ENCODE measurements around the gene TBCEL. TPM values are rescaled to one million over a fixed set of nuclear protein-coding genes. Genes with fewer than 3 reads are reported as not detected.

The TBCEL gene
- total RNA-seq, 2 experiments from 2014 or later, result 11.8 to 13.1 TPM

- H3K4me3 Mint-ChIP-seq, result no peak overlapping the region
- H3K36me3 Mint-ChIP-seq (ENCODE audit: low read depth), result peaks cover 36% of the 10 kb centered on the region
- CTCF ChIA-PET, result no interaction called here
- no peak for DNase-seq
- no peaks in the 10 kb centered on the region for H3K27me3 Mint-ChIP-seq
- POLR2A ChIA-PET, result no interaction called here
- H3K9me3 Mint-ChIP-seq, result no peaks in the 10 kb centered on the region
- peaks cover 13% of the 10 kb centered on the region for H3K4me1 Mint-ChIP-seq
- H3K27ac Mint-ChIP-seq, result no peak overlapping the region
Observed at GRCh38 chr11:121057922-121058321, 34.0 kb downstream of the TBCEL start.

GRCh38 chr11:121058941-121059340, 35.0 kb downstream of the TBCEL start:
- CTCF ChIA-PET, result interaction anchor here (0.6 kb wide), 1 partner anchor 282 kb away, joined by 3 read pairs; no protein-coding TSS in a partner anchor

GRCh38 chr11:121059605-121060004, 35.7 kb downstream of the TBCEL start:
- Mint-ChIP-seq H3K27ac (no peak overlapping the region), H3K36me3 (ENCODE audit: low read depth) (peaks cover 31% of the 10 kb centered on the region), H3K4me3 (no peak overlapping the region), H3K27me3 (no peaks in the 10 kb centered on the region), H3K9me3 (no peaks in the 10 kb centered on the region), H3K4me1 (peaks cover 13% of the 10 kb centered on the region)
- CTCF ChIA-PET, result no interaction called here
- DNase-seq, result no peak
- POLR2A ChIA-PET, result no interaction called here

More at GRCh38 chr11:121058941-121059340, 35.0 kb downstream of the TBCEL start:
- Mint-ChIP-seq H3K27me3 (no peaks in the 10 kb centered on the region), H3K27ac (no peak overlapping the region), H3K9me3 (no peaks in the 10 kb centered on the region), H3K4me1 (peaks cover 13% of the 10 kb centered on the region), H3K4me3 (no peak overlapping the region), H3K36me3 (ENCODE audit: low read depth) (peaks cover 34% of the 10 kb centered on the region)
- POLR2A ChIA-PET, result no interaction called here
- DNase-seq, result no peak

GRCh38 chr11:121063728-121064127, 39.8 kb downstream of the TBCEL start:
- CTCF ChIA-PET, result interaction anchor here (1.2 kb wide), 1 partner anchor 131 kb away, joined by 3 read pairs; no protein-coding TSS in a partner anchor
- Mint-ChIP-seq H3K4me1 (peaks cover 8% of the 10 kb centered on the region), H3K27ac (no peak overlapping the region), H3K9me3 (no peaks in the 10 kb centered on the region), H3K36me3 (ENCODE audit: low read depth) (peaks cover 18% of the 10 kb centered on the region), H3K4me3 (no peak overlapping the region), H3K27me3 (no peaks in the 10 kb centered on the region)
- POLR2A ChIA-PET, result no interaction called here
- DNase-seq, result no peak

GRCh38 chr11:121066623-121067022, 42.7 kb downstream of the TBCEL start:
- H3K4me3 Mint-ChIP-seq, result no peak overlapping the region

GRCh38 chr11:121067026-121067425, 43.1 kb downstream of the TBCEL start:
- Mint-ChIP-seq H3K9me3 (peaks cover 4% of the 10 kb centered on the region), H3K27ac (no peak overlapping the region), H3K36me3 (ENCODE audit: low read depth) (peaks cover 29% of the 10 kb centered on the region), H3K4me3 (no peak overlapping the region), H3K27me3 (no peaks in the 10 kb centered on the region), H3K4me1 (no peaks in the 10 kb centered on the region)
- CTCF ChIA-PET, result interaction anchor here (0.6 kb wide), 1 partner anchor 989 kb away, joined by 3 read pairs; no protein-coding TSS in a partner anchor
- POLR2A ChIA-PET, result no interaction called here
- DNase-seq, result no peak

More at GRCh38 chr11:121066623-121067022, 42.7 kb downstream of the TBCEL start:
- Mint-ChIP-seq H3K27me3 (no peaks in the 10 kb centered on the region), H3K4me1 (no peaks in the 10 kb centered on the region), H3K36me3 (ENCODE audit: low read depth) (peaks cover 29% of the 10 kb centered on the region), H3K9me3 (peaks cover 4% of the 10 kb centered on the region), H3K27ac (no peak overlapping the region)
- ChIA-PET POLR2A (no interaction called here), CTCF (interaction anchor here (0.6 kb wide), 1 partner anchor 989 kb away, joined by 3 read pairs; no protein-coding TSS in a partner anchor)
- no peak for DNase-seq

- Mint-ChIP-seq H3K4me3 (no peak overlapping the region), H3K36me3 (ENCODE audit: low read depth) (peaks cover 29% of the 10 kb centered on the region), H3K27me3 (no peaks in the 10 kb centered on the region), H3K4me1 (no peaks in the 10 kb centered on the region), H3K9me3 (peaks cover 4% of the 10 kb centered on the region), H3K27ac (no peak overlapping the region)
- CTCF ChIA-PET, result no interaction called here
- DNase-seq, result no peak
- POLR2A ChIA-PET, result no interaction called here
Observed at GRCh38 chr11:121067453-121067852, 43.6 kb downstream of the TBCEL start.

- H3K9me3 Mint-ChIP-seq, result peaks cover 4% of the 10 kb centered on the region
- POLR2A ChIA-PET, result no interaction called here
- CTCF ChIA-PET, result no interaction called here
Observed at GRCh38 chr11:121067962-121068647, 44.2 kb downstream of the TBCEL start.

GRCh38 chr11:121068787-121069186, 44.9 kb downstream of the TBCEL start:
- Mint-ChIP-seq H3K36me3 (ENCODE audit: low read depth) (peaks cover 25% of the 10 kb centered on the region), H3K9me3 (peaks cover 4% of the 10 kb centered on the region), H3K27ac (no peak overlapping the region), H3K4me3 (no peak overlapping the region), H3K27me3 (no peaks in the 10 kb centered on the region), H3K4me1 (no peaks in the 10 kb centered on the region)
- DNase-seq, result no peak
- CTCF ChIA-PET, result no interaction called here
- POLR2A ChIA-PET, result no interaction called here

More at GRCh38 chr11:121067962-121068647, 44.2 kb downstream of the TBCEL start:
- Mint-ChIP-seq H3K27me3 (no peaks in the 10 kb centered on the region), H3K4me3 (no peak overlapping the region), H3K36me3 (ENCODE audit: low read depth) (peaks cover 29% of the 10 kb centered on the region), H3K27ac (no peak overlapping the region), H3K4me1 (no peaks in the 10 kb centered on the region)
- no peak for DNase-seq

- ChIA-PET CTCF (no interaction called here), POLR2A (no interaction called here)
- no peak for DNase-seq
- Mint-ChIP-seq H3K4me3 (no peak overlapping the region), H3K4me1 (no peaks in the 10 kb centered on the region), H3K36me3 (ENCODE audit: low read depth) (peaks cover 19% of the 10 kb centered on the region), H3K9me3 (peaks cover 4% of the 10 kb centered on the region), H3K27me3 (no peaks in the 10 kb centered on the region), H3K27ac (no peak overlapping the region)
Observed at GRCh38 chr11:121070951-121071845, 47.3 kb downstream of the TBCEL start.

- no peak for DNase-seq
- CTCF ChIA-PET, result no interaction called here
- Mint-ChIP-seq H3K4me1 (no peaks in the 10 kb centered on the region), H3K36me3 (ENCODE audit: low read depth) (peaks cover 19% of the 10 kb centered on the region), H3K9me3 (peaks cover 4% of the 10 kb centered on the region), H3K27ac (no peak overlapping the region), H3K4me3 (no peak overlapping the region), H3K27me3 (no peaks in the 10 kb centered on the region)
- POLR2A ChIA-PET, result no interaction called here
Observed at GRCh38 chr11:121071846-121072450, 48.0 kb downstream of the TBCEL start.

GRCh38 chr11:121081321-121081720, 57.4 kb downstream of the TBCEL start:
- Mint-ChIP-seq H3K4me1 (peaks cover 2% of the 10 kb centered on the region), H3K4me3 (no peak overlapping the region), H3K27ac (no peak overlapping the region), H3K9me3 (no peaks in the 10 kb centered on the region), H3K27me3 (no peaks in the 10 kb centered on the region), H3K36me3 (ENCODE audit: low read depth) (no peaks in the 10 kb centered on the region)
- no peak for DNase-seq
- CTCF ChIA-PET, result no interaction called here
- POLR2A ChIA-PET, result no interaction called here

- CTCF ChIA-PET, result no interaction called here
- Mint-ChIP-seq H3K27ac (no peak overlapping the region), H3K4me1 (peaks cover 2% of the 10 kb centered on the region), H3K36me3 (ENCODE audit: low read depth) (no peaks in the 10 kb centered on the region), H3K27me3 (no peaks in the 10 kb centered on the region), H3K9me3 (no peaks in the 10 kb centered on the region), H3K4me3 (no peak overlapping the region)
- DNase-seq, result no peak
- POLR2A ChIA-PET, result no interaction called here
Observed at GRCh38 chr11:121082219-121082618, 58.3 kb downstream of the TBCEL start.
